GM23338 (cell line): ENCODE data around the gene CYB5B.

Experiments used
- CREB1 ChIP-seq: fragments of 250-450 bp; sonication (Bioruptor Pico); IDR thresholded peaks from 2 replicates; pipeline ENCODE4 v1.5.0; 2020; ENCODE audit warnings: low read depth, mild to moderate bottlenecking, moderate library complexity
- EZH2 ChIP-seq: fragments of 200-600 bp; sonication (generic); IDR thresholded peaks from one replicate; pipeline ENCODE4 v1.8.0; 2017; ENCODE audit warnings: antibody characterized with exemption, mild to moderate bottlenecking, low read depth; ENCODE audit not compliant: unreplicated experiment
- EZH2phosphoT487 ChIP-seq: fragments of 200-600 bp; sonication (generic); IDR thresholded peaks from one replicate; pipeline ENCODE4 v1.8.1; 2018; ENCODE audit warnings: antibody characterized with exemption; ENCODE audit not compliant: unreplicated experiment
- JUNB ChIP-seq: IDR thresholded peaks from one replicate; pipeline ENCODE4 v1.6.1; 2016; ENCODE audit warnings: antibody characterized with exemption; ENCODE audit not compliant: unreplicated experiment
- POLR2AphosphoS5 ChIP-seq: IDR thresholded peaks from 2 replicates; pipeline ENCODE4 v1.6.1; 2016; ENCODE audit warnings: antibody characterized with exemption, low read depth
- STAT1 ChIP-seq: IDR thresholded peaks from one replicate; pipeline ENCODE4 v1.6.1; 2016; ENCODE audit warnings: antibody characterized with exemption; ENCODE audit not compliant: unreplicated experiment
- ZNF114 ChIP-seq: fragments of 250-450 bp; sonication (Bioruptor Pico); IDR thresholded peaks from 2 replicates; pipeline ENCODE4 v1.5.0; 2020; ENCODE audit warnings: mild to moderate bottlenecking, moderate library complexity
- ZNF331 ChIP-seq: fragments of 250-450 bp; sonication (Bioruptor Pico); IDR thresholded peaks from 2 replicates; pipeline ENCODE4 v1.5.0; 2020; ENCODE audit warnings: low read depth, mild to moderate bottlenecking, moderate library complexity
- TF ChIP-seq, protein P1 (sequence below): IDR thresholded peaks from one replicate; pipeline ENCODE4 v1.6.1; 2018; ENCODE audit warnings: antibody characterized with exemption; ENCODE audit not compliant: unreplicated experiment
- TF ChIP-seq, protein P2 (sequence below), 2 experiments: fragments of 200-600 bp in 1 of 2; sonication (generic) in 1 of 2; conservative IDR thresholded peaks; 2 replicates each; pipeline versions ENCODE4 v1.5.1 to v1.6.1; 2016 to 2017; ENCODE audit warnings: antibody characterized with exemption in 2 of 2, low read depth in 2 of 2, mild to moderate bottlenecking in 2 of 2, moderate library complexity in 1 of 2
- TF ChIP-seq, protein P3 (sequence below): IDR thresholded peaks from 2 replicates; pipeline ENCODE4 v1.6.1; 2016; ENCODE audit warnings: antibody characterized with exemption
- TF ChIP-seq, protein P4 (sequence below): fragments of 250-450 bp; sonication (Bioruptor Pico); IDR thresholded peaks from 2 replicates; pipeline ENCODE4 v1.5.0; 2020; ENCODE audit warnings: mild to moderate bottlenecking, moderate library complexity

DNA sequence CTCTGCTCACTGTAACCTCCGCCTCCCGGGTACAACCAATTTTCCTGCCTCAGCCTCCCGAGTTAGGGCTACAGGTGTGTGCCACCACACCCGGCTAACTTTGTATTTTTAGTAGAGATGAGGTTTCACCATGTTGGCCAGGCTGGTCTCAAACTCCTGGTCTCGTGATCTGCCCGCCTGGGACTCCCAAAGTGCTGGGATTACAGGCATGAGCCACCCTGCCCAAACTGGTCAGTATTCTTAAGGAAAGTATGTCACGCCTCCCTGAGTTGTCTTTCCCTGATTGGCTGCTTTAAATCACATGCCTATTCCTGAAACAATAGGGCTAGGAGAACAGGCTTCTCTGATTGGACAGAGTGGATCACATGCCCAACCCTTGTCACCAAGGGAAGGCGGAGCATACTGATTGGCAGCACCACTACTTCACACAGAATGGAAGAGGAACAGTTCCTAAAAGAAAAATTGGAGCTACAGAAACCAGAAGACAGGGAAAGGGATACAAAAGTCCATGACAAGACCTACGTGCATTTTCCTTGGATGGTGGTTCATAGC, 17.6 kb upstream of the CYB5B start:
- TF ChIP-seq, protein P1, sequence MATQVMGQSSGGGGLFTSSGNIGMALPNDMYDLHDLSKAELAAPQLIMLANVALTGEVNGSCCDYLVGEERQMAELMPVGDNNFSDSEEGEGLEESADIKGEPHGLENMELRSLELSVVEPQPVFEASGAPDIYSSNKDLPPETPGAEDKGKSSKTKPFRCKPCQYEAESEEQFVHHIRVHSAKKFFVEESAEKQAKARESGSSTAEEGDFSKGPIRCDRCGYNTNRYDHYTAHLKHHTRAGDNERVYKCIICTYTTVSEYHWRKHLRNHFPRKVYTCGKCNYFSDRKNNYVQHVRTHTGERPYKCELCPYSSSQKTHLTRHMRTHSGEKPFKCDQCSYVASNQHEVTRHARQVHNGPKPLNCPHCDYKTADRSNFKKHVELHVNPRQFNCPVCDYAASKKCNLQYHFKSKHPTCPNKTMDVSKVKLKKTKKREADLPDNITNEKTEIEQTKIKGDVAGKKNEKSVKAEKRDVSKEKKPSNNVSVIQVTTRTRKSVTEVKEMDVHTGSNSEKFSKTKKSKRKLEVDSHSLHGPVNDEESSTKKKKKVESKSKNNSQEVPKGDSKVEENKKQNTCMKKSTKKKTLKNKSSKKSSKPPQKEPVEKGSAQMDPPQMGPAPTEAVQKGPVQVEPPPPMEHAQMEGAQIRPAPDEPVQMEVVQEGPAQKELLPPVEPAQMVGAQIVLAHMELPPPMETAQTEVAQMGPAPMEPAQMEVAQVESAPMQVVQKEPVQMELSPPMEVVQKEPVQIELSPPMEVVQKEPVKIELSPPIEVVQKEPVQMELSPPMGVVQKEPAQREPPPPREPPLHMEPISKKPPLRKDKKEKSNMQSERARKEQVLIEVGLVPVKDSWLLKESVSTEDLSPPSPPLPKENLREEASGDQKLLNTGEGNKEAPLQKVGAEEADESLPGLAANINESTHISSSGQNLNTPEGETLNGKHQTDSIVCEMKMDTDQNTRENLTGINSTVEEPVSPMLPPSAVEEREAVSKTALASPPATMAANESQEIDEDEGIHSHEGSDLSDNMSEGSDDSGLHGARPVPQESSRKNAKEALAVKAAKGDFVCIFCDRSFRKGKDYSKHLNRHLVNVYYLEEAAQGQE, result no peak
- TF ChIP-seq, protein P2, sequence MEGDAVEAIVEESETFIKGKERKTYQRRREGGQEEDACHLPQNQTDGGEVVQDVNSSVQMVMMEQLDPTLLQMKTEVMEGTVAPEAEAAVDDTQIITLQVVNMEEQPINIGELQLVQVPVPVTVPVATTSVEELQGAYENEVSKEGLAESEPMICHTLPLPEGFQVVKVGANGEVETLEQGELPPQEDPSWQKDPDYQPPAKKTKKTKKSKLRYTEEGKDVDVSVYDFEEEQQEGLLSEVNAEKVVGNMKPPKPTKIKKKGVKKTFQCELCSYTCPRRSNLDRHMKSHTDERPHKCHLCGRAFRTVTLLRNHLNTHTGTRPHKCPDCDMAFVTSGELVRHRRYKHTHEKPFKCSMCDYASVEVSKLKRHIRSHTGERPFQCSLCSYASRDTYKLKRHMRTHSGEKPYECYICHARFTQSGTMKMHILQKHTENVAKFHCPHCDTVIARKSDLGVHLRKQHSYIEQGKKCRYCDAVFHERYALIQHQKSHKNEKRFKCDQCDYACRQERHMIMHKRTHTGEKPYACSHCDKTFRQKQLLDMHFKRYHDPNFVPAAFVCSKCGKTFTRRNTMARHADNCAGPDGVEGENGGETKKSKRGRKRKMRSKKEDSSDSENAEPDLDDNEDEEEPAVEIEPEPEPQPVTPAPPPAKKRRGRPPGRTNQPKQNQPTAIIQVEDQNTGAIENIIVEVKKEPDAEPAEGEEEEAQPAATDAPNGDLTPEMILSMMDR (conservative IDR thresholded peaks at IDR 0.05; ENCODE audit: low read depth in 2 of 2), result no peak
- TF ChIP-seq EZH2, result no peak
- TF ChIP-seq POLR2AphosphoS5, result no peak
- no peak for TF ChIP-seq ZNF114
- no peak for TF ChIP-seq EZH2phosphoT487
- TF ChIP-seq JUNB, result no peak
- TF ChIP-seq STAT1, result no peak
- no peak for TF ChIP-seq CREB1 (CRISPR knock-in tag)
- TF ChIP-seq ZNF331 (CRISPR knock-in tag), result no peak
- TF ChIP-seq, protein P3, sequence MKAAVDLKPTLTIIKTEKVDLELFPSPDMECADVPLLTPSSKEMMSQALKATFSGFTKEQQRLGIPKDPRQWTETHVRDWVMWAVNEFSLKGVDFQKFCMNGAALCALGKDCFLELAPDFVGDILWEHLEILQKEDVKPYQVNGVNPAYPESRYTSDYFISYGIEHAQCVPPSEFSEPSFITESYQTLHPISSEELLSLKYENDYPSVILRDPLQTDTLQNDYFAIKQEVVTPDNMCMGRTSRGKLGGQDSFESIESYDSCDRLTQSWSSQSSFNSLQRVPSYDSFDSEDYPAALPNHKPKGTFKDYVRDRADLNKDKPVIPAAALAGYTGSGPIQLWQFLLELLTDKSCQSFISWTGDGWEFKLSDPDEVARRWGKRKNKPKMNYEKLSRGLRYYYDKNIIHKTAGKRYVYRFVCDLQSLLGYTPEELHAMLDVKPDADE, result no peak
- TF ChIP-seq, protein P4, sequence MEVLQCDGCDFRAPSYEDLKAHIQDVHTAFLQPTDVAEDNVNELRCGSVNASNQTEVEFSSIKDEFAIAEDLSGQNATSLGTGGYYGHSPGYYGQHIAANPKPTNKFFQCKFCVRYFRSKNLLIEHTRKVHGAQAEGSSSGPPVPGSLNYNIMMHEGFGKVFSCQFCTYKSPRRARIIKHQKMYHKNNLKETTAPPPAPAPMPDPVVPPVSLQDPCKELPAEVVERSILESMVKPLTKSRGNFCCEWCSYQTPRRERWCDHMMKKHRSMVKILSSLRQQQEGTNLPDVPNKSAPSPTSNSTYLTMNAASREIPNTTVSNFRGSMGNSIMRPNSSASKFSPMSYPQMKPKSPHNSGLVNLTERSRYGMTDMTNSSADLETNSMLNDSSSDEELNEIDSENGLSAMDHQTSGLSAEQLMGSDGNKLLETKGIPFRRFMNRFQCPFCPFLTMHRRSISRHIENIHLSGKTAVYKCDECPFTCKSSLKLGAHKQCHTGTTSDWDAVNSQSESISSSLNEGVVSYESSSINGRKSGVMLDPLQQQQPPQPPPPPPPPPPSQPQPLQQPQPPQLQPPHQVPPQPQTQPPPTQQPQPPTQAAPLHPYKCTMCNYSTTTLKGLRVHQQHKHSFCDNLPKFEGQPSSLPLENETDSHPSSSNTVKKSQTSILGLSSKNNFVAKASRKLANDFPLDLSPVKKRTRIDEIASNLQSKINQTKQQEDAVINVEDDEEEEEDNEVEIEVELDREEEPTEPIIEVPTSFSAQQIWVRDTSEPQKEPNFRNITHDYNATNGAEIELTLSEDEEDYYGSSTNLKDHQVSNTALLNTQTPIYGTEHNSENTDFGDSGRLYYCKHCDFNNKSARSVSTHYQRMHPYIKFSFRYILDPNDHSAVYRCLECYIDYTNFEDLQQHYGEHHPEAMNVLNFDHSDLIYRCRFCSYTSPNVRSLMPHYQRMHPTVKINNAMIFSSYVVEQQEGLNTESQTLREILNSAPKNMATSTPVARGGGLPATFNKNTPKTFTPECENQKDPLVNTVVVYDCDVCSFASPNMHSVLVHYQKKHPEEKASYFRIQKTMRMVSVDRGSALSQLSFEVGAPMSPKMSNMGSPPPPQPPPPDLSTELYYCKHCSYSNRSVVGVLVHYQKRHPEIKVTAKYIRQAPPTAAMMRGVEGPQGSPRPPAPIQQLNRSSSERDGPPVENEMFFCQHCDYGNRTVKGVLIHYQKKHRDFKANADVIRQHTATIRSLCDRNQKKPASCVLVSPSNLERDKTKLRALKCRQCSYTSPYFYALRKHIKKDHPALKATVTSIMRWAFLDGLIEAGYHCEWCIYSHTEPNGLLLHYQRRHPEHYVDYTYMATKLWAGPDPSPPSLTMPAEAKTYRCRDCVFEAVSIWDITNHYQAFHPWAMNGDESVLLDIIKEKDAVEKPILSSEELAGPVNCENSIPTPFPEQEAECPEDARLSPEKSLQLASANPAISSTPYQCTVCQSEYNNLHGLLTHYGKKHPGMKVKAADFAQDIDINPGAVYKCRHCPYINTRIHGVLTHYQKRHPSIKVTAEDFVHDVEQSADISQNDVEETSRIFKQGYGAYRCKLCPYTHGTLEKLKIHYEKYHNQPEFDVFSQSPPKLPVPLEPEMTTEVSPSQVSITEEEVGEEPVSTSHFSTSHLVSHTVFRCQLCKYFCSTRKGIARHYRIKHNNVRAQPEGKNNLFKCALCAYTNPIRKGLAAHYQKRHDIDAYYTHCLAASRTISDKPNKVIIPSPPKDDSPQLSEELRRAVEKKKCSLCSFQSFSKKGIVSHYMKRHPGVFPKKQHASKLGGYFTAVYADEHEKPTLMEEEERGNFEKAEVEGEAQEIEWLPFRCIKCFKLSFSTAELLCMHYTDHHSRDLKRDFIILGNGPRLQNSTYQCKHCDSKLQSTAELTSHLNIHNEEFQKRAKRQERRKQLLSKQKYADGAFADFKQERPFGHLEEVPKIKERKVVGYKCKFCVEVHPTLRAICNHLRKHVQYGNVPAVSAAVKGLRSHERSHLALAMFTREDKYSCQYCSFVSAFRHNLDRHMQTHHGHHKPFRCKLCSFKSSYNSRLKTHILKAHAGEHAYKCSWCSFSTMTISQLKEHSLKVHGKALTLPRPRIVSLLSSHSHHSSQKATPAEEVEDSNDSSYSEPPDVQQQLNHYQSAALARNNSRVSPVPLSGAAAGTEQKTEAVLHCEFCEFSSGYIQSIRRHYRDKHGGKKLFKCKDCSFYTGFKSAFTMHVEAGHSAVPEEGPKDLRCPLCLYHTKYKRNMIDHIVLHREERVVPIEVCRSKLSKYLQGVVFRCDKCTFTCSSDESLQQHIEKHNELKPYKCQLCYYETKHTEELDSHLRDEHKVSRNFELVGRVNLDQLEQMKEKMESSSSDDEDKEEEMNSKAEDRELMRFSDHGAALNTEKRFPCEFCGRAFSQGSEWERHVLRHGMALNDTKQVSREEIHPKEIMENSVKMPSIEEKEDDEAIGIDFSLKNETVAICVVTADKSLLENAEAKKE, result no peak
